Breast epithelium (tissue), 4 donors: ENCODE results near the gene RFX4. TPM values are rescaled to one million over a fixed set of nuclear protein-coding genes. Genes with fewer than 3 reads are reported as not detected.

Source experiments
- DNase-seq, 2 donors: peaks; one replicate each; pipeline ENCODE4 v3.0.0-alpha.2; 2019; ENCODE audit warnings: low spot score in 2 of 2
- H3K27ac ChIP-seq, 2 donors: fragments of 200-600 bp; sonication (generic) in 1 of 2; one replicate each; pipeline ENCODE4 v1.5.1; 2016 to 2019; ENCODE audit warnings: mild to moderate bottlenecking in 1 of 2
- H3K27me3 ChIP-seq, 2 donors: fragments of 200-600 bp; sonication (generic) in 1 of 2; one replicate each; pipeline versions ENCODE4 v1.5.1 to v1.6.0; 2017 to 2019; ENCODE audit warnings: control low read depth in 1 of 2, mild to moderate bottlenecking in 1 of 2
- H3K36me3 ChIP-seq: fragments of 200-600 bp; one replicate; pipeline ENCODE4 v1.5.1; 2019
- H3K4me1 ChIP-seq, 2 donors: fragments of 200-600 bp; sonication (generic); one replicate each; pipeline ENCODE4 v1.5.1; 2016 to 2019; ENCODE audit warnings: control low read depth in 1 of 2
- H3K4me3 ChIP-seq, 3 donors: fragments of 200-600 bp; sonication (generic); 1 replicate in 2 of 3; 2 replicates in 1 of 3; pipeline ENCODE4 v1.5.1; 2016 to 2019; ENCODE audit warnings: mild to moderate bottlenecking in 3 of 3, moderate library complexity in 2 of 3
- H3K9me3 ChIP-seq, 2 donors: fragments of 200-600 bp; sonication (generic) in 1 of 2; one replicate each; pipeline ENCODE4 v1.5.1; 2016 to 2019; ENCODE audit warnings: control low read depth in 1 of 2
- POLR2A ChIP-seq: fragments of 450-650 bp; IDR thresholded peaks from one replicate; pipeline ENCODE4 v1.6.1; 2016; ENCODE audit warnings: antibody characterized with exemption, mild to moderate bottlenecking, moderate library complexity
- POLR2AphosphoS5 ChIP-seq, 3 donors: sonication (generic); formaldehyde crosslinking; IDR thresholded peaks; one replicate each; pipeline ENCODE4 v1.6.1; 2017; ENCODE audit warnings: antibody characterized with exemption in 3 of 3
- intact Hi-C: fragments of 100-400 bp; cut with DNase I; formaldehyde crosslinking; loops from one replicate; pipeline ENCODE4 v1.15.1; 2023; ENCODE audit warnings: low total_unique reads
- total RNA-seq, 3 donors: library from RNA; depleted of rRNA; stranded (reverse); fragments of >200 nt; gene quantifications; one replicate each; pipeline ENCODE4 v1.1.0, GENCODE V29; 2016
- TF ChIP-seq, protein P1 (sequence below), 3 donors: fragments of 450-650 bp; IDR thresholded peaks; one replicate each; pipeline ENCODE4 v1.5.1; 2016 to 2017; ENCODE audit warnings: antibody characterized with exemption in 3 of 3, mild to moderate bottlenecking in 3 of 3, moderate library complexity in 3 of 3

RFX4 gene
- total RNA-seq, 3 donors from 2014 or later, result 0.64 TPM; not detected in 2

DNA sequence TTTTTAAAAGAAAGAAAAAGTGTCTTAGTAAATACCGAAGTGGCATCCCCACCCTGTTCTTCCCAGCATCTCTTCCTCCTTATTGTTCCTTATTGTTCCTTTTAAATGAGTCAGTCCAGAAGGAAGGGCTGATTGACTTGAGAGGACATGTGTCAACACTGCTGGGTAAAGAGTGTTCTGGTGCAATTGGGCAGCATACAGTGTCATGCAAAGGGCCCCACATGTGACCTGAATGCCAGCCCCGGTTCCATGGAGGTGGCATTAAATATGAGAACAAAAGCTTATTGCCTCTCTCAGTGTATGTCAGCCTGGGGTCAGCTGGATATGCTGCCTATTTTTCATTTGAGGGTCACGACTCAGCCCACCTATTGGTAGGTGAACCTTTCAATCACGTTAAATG, 132.8 kb downstream of the RFX4 start:
- H3K4me1 ChIP-seq, result no peaks in the 10 kb centered on the region
- no peaks in the 10 kb centered on the region for H3K9me3 ChIP-seq
- no peak for DNase-seq
- no peaks in the 10 kb centered on the region for H3K27me3 ChIP-seq
- H3K27ac ChIP-seq, result no peak overlapping the region
- no peak overlapping the region for H3K4me3 ChIP-seq
- TF ChIP-seq POLR2AphosphoS5 (IDR thresholded peaks at IDR 0.05) (no peak), POLR2A (no peak)
- TF ChIP-seq, protein P1, sequence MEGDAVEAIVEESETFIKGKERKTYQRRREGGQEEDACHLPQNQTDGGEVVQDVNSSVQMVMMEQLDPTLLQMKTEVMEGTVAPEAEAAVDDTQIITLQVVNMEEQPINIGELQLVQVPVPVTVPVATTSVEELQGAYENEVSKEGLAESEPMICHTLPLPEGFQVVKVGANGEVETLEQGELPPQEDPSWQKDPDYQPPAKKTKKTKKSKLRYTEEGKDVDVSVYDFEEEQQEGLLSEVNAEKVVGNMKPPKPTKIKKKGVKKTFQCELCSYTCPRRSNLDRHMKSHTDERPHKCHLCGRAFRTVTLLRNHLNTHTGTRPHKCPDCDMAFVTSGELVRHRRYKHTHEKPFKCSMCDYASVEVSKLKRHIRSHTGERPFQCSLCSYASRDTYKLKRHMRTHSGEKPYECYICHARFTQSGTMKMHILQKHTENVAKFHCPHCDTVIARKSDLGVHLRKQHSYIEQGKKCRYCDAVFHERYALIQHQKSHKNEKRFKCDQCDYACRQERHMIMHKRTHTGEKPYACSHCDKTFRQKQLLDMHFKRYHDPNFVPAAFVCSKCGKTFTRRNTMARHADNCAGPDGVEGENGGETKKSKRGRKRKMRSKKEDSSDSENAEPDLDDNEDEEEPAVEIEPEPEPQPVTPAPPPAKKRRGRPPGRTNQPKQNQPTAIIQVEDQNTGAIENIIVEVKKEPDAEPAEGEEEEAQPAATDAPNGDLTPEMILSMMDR (IDR thresholded peaks at IDR 0.05), result no peak
- intact Hi-C loops, result no loop called here
- no peaks in the 10 kb centered on the region for H3K36me3 ChIP-seq

- H3K4me3 ChIP-seq, result no peak overlapping the region
- no peaks in the 10 kb centered on the region for H3K27me3 ChIP-seq
- no peak overlapping the region for H3K27ac ChIP-seq
- TF ChIP-seq POLR2AphosphoS5 (IDR thresholded peaks at IDR 0.05) (no peak), POLR2A (no peak)
- TF ChIP-seq, protein P1 (IDR thresholded peaks at IDR 0.05), result no peak
- no peaks in the 10 kb centered on the region for H3K9me3 ChIP-seq
- no peaks in the 10 kb centered on the region for H3K4me1 ChIP-seq
- intact Hi-C loops, result no loop called here
- no peak for DNase-seq
- no peaks in the 10 kb centered on the region for H3K36me3 ChIP-seq
These were observed 134.9 kb downstream of the RFX4 start for GRCh38 chr12:106717673-106718072.

- intact Hi-C loops, result no loop called here
- H3K27ac ChIP-seq, result no peak overlapping the region
These were observed 137.1 kb downstream of the RFX4 start for GRCh38 chr12:106719879-106720278.

DNA sequence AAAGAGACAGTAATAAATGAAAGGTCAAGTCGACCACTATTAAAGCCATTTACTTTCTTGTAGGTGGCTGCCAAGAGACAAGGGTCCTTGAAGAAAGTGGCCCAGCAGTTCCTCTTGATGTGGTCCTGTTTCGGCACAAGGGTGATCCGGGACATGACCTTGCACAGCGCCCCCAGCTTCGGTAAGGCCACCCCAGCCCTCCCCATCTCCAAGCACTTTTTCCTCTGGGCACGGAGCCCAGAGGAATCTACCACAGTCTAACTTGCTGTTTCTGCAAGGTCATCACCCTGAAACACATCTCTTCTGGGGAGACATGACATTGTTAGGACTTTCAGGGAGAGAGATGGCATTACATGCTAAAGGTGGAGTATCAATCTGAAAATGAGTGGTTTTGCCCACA, 137.9 kb downstream of the RFX4 start:
- Histone ChIP-seq H3K4me1 (no peaks in the 10 kb centered on the region), H3K9me3 (no peaks in the 10 kb centered on the region), H3K27me3 (no peaks in the 10 kb centered on the region), H3K4me3 (no peak overlapping the region), H3K36me3 (no peaks in the 10 kb centered on the region), H3K27ac (no peak overlapping the region)
- no peak for DNase-seq
- TF ChIP-seq POLR2AphosphoS5 (IDR thresholded peaks at IDR 0.05), result no peak
- TF ChIP-seq POLR2A, result no peak
- TF ChIP-seq, protein P1 (IDR thresholded peaks at IDR 0.05), result no peak
- intact Hi-C loops, result no loop called here

More at GRCh38 chr12:106719879-106720278, 137.1 kb downstream of the RFX4 start:
- Histone ChIP-seq H3K36me3 (no peaks in the 10 kb centered on the region), H3K4me3 (no peak overlapping the region), H3K9me3 (no peaks in the 10 kb centered on the region), H3K4me1 (no peaks in the 10 kb centered on the region), H3K27me3 (no peaks in the 10 kb centered on the region)
- TF ChIP-seq POLR2A (no peak), POLR2AphosphoS5 (IDR thresholded peaks at IDR 0.05) (no peak)
- TF ChIP-seq, protein P1 (IDR thresholded peaks at IDR 0.05), result no peak
- DNase-seq, result no peak

DNA sequence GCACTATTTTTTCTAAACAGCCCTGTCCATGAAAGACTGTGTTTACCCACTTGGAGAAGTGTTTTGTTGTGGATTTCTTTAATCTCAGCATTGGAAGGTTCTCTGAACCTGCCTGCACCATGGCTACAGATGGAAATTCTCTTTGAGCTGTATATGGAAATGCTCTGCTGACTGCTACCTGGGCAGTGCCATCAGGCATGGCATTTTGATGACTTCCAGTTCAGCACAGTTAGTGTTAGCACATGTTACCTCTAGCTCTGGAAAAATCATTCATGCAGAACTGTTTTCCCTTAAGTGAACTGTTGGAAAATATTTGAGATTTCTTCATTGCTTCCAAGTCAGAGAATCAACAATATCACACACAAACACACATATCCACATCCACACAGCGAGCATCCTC, 139.1 kb downstream of the RFX4 start:
- no peaks in the 10 kb centered on the region for H3K27me3 ChIP-seq
- no peak overlapping the region for H3K4me3 ChIP-seq
- no peaks in the 10 kb centered on the region for H3K36me3 ChIP-seq
- H3K4me1 ChIP-seq, result no peaks in the 10 kb centered on the region
- TF ChIP-seq POLR2AphosphoS5 (IDR thresholded peaks at IDR 0.05) (no peak), POLR2A (no peak)
- TF ChIP-seq, protein P1 (IDR thresholded peaks at IDR 0.05), result no peak
- no peaks in the 10 kb centered on the region for H3K9me3 ChIP-seq
- no peak for DNase-seq
- intact Hi-C loops, result no loop called here
- H3K27ac ChIP-seq, result no peak overlapping the region
